Progenitor cell of endocrine pancreas (in vitro differentiated cells): ENCODE measurements around the gene MTHFSD. TPM values are rescaled to one million over a fixed set of nuclear protein-coding genes. Genes with fewer than 3 reads are reported as not detected.
A peak's percentile ranks its signal among the peaks of the same experiment; 100 is the strongest.

ENCODE experiments used
- DNase-seq: peaks from one replicate; pipeline ENCODE4 v3.0.0; 2021; ENCODE audit warnings: low spot score; ENCODE audit not compliant: unreplicated experiment
- H3K27ac Mint-ChIP-seq: 2 replicates; pipeline ENCODE4 v1.8.0; 2021; ENCODE audit warnings: mild to moderate bottlenecking, moderate library complexity, mixed read lengths
- H3K27me3 Mint-ChIP-seq: 2 replicates; pipeline ENCODE4 v1.8.0; 2021; ENCODE audit warnings: mixed read lengths
- H3K36me3 Mint-ChIP-seq: 2 replicates; pipeline ENCODE4 v1.8.0; 2022; ENCODE audit warnings: mixed read lengths; ENCODE audit not compliant: insufficient read depth
- H3K4me1 Mint-ChIP-seq: 2 replicates; pipeline ENCODE4 v1.8.0; 2021; ENCODE audit warnings: low read depth, mixed read lengths
- H3K4me3 Mint-ChIP-seq: 2 replicates; pipeline ENCODE4 v1.8.0; 2021; ENCODE audit warnings: low read depth, mild to moderate bottlenecking, moderate library complexity, mixed read lengths
- H3K9me3 Mint-ChIP-seq: 2 replicates; pipeline ENCODE4 v1.8.0; 2021; ENCODE audit warnings: low read depth, mixed read lengths
- CTCF ChIP-seq: fragments of 200-600 bp; sonication (generic); IDR thresholded peaks from one replicate; pipeline ENCODE4 v1.5.0; 2021; ENCODE audit warnings: antibody characterized with exemption, mild to moderate bottlenecking; ENCODE audit not compliant: unreplicated experiment
- total RNA-seq: library from RNA; stranded (reverse); gene quantifications from 2 replicates; pipeline ENCODE4 v1.2.1, GENCODE V29; 2021

The MTHFSD gene
- total RNA-seq, 1 donor from 2014 or later, result 21.8 TPM

GRCh38 chr16:86556576-86556975 lies 1.5 kb upstream of the MTHFSD start:
- Mint-ChIP-seq H3K9me3 (no peaks in the 10 kb centered on the region), H3K36me3 (no peaks in the 10 kb centered on the region), H3K4me1 (peaks cover 3% of the 10 kb centered on the region), H3K27ac (no peak overlapping the region), H3K27me3 (peaks cover 43% of the 10 kb centered on the region), H3K4me3 (no peak overlapping the region)
- TF ChIP-seq CTCF, result no peak
- no peak for DNase-seq

GRCh38 chr16:86555704-86556075 lies 655 bp upstream of the MTHFSD start:
- Mint-ChIP-seq H3K27ac (peak overlapping the region; percentile 24), H3K36me3 (no peaks in the 10 kb centered on the region), H3K4me3 (peak overlapping the region; percentile 87), H3K27me3 (peaks cover 41% of the 10 kb centered on the region), H3K9me3 (no peaks in the 10 kb centered on the region), H3K4me1 (peaks cover 3% of the 10 kb centered on the region)
- DNase-seq, result no peak
- TF ChIP-seq CTCF, result no peak

- DNase-seq, result no peak
- Mint-ChIP-seq H3K27me3 (peaks cover 38% of the 10 kb centered on the region), H3K36me3 (no peaks in the 10 kb centered on the region), H3K27ac (peak overlapping the region; percentile 96), H3K4me3 (peak overlapping the region; percentile 87), H3K9me3 (no peaks in the 10 kb centered on the region), H3K4me1 (peaks cover 3% of the 10 kb centered on the region)
- no peak for TF ChIP-seq CTCF
These were observed 477 bp downstream of the MTHFSD start for GRCh38 chr16:86554599-86554916.

- Mint-ChIP-seq H3K36me3 (no peaks in the 10 kb centered on the region), H3K9me3 (no peaks in the 10 kb centered on the region), H3K4me1 (peaks cover 3% of the 10 kb centered on the region), H3K27me3 (peaks cover 34% of the 10 kb centered on the region), H3K4me3 (peak overlapping the region; percentile 87), H3K27ac (no peak overlapping the region)
- TF ChIP-seq CTCF, result no peak
- no peak for DNase-seq
These were observed 1.7 kb downstream of the MTHFSD start for GRCh38 chr16:86553356-86553755.

- H3K36me3 Mint-ChIP-seq, result no peaks in the 10 kb centered on the region
- peaks cover 3% of the 10 kb centered on the region for H3K4me1 Mint-ChIP-seq
- H3K4me3 Mint-ChIP-seq, result no peak overlapping the region
- peaks cover 21% of the 10 kb centered on the region for H3K27me3 Mint-ChIP-seq
- no peaks in the 10 kb centered on the region for H3K9me3 Mint-ChIP-seq
- TF ChIP-seq CTCF, result no peak
- no peak overlapping the region for H3K27ac Mint-ChIP-seq
- no peak for DNase-seq
These were observed 4.8 kb downstream of the MTHFSD start for GRCh38 chr16:86550281-86550680.

GRCh38 chr16:86549893-86550190 lies 5.2 kb downstream of the MTHFSD start:
- Mint-ChIP-seq H3K27me3 (peaks cover 21% of the 10 kb centered on the region), H3K9me3 (no peaks in the 10 kb centered on the region), H3K36me3 (peaks cover 3% of the 10 kb centered on the region), H3K27ac (no peak overlapping the region), H3K4me1 (peaks cover 3% of the 10 kb centered on the region), H3K4me3 (no peak overlapping the region)
- no peak for TF ChIP-seq CTCF
- no peak for DNase-seq
